ENCODE results near the gene XRCC3.

XRCC3 gene

GRCh38 chr14:103730490-103731035 is 15.3 kb upstream of the XRCC3 start:
- Histone ChIP-seq H2AFZ (ENCODE audit: low read depth, low read length, severe bottlenecking) (no peak overlapping the region), H3K4me2 (ENCODE audit: low read depth, low read length, poor library complexity, severe bottlenecking) (no peak overlapping the region), H4K20me1 (ENCODE audit: low read depth, low read length) (no peaks in the 10 kb centered on the region), H3K9ac (ENCODE audit: low read length) (no peak overlapping the region), H3K27ac (ENCODE audit: low read depth, low read length) (no peak overlapping the region), H3K9me3 (ENCODE audit: insufficient read depth, low read length) (no peaks in the 10 kb centered on the region), H3F3A (ENCODE audit: insufficient read depth) (no peaks in the 10 kb centered on the region), H3K36me3 (ENCODE audit: low read length) (no peaks in the 10 kb centered on the region), H3K9me2 (replicated peaks; ENCODE audit: insufficient read depth, low read length) (no peaks in the 10 kb centered on the region), H3K27me3 (ENCODE audit: low read length) (no peaks in the 10 kb centered on the region), H3K4me3 (ENCODE audit: insufficient read depth, low read length, poor library complexity, severe bottlenecking) (no peak overlapping the region), H3K79me2 (ENCODE audit: insufficient read depth, low read length) (peaks cover 10% of the 10 kb centered on the region; the same call in 1 of the 2 replicates)
- no peak for TF ChIP-seq EZH2phosphoT487 (conservative IDR thresholded peaks at IDR 0.05; ENCODE audit: low read length)

GRCh38 chr14:103729496-103730448 is 14.5 kb upstream of the XRCC3 start:
- H3K4me2 ChIP-seq (ENCODE audit: low read depth, low read length, poor library complexity, severe bottlenecking) = no peak overlapping the region
- H3F3A ChIP-seq (ENCODE audit: insufficient read depth) = no peaks in the 10 kb centered on the region
- H3K9me3 ChIP-seq (ENCODE audit: insufficient read depth, low read length) = no peaks in the 10 kb centered on the region
- no peaks in the 10 kb centered on the region for H3K36me3 ChIP-seq (ENCODE audit: low read length)
- no peaks in the 10 kb centered on the region for H4K20me1 ChIP-seq (ENCODE audit: low read depth, low read length)
- H3K27ac ChIP-seq (ENCODE audit: low read depth, low read length) = no peak overlapping the region
- no peaks in the 10 kb centered on the region for H3K27me3 ChIP-seq (ENCODE audit: low read length)
- no peak overlapping the region for H2AFZ ChIP-seq (ENCODE audit: low read depth, low read length, severe bottlenecking)
- no peak overlapping the region for H3K9ac ChIP-seq (ENCODE audit: low read length)
- H3K4me3 ChIP-seq (ENCODE audit: insufficient read depth, low read length, poor library complexity, severe bottlenecking) = no peak overlapping the region
- TF ChIP-seq EZH2phosphoT487 (conservative IDR thresholded peaks at IDR 0.05; ENCODE audit: low read length) = no peak
- no peaks in the 10 kb centered on the region for H3K9me2 ChIP-seq (replicated peaks; ENCODE audit: insufficient read depth, low read length)
- H3K79me2 ChIP-seq (ENCODE audit: insufficient read depth, low read length) = peaks cover 18% of the 10 kb centered on the region

GRCh38 chr14:103728721-103729120 is 13.5 kb upstream of the XRCC3 start:
- Histone ChIP-seq H3K9me2 (replicated peaks; ENCODE audit: insufficient read depth, low read length) (no peaks in the 10 kb centered on the region), H2AFZ (ENCODE audit: low read depth, low read length, severe bottlenecking) (no peak overlapping the region), H3K9me3 (ENCODE audit: insufficient read depth, low read length) (no peaks in the 10 kb centered on the region), H3K4me3 (ENCODE audit: insufficient read depth, low read length, poor library complexity, severe bottlenecking) (no peak overlapping the region), H4K20me1 (ENCODE audit: low read depth, low read length) (no peaks in the 10 kb centered on the region), H3K27me3 (ENCODE audit: low read length) (no peaks in the 10 kb centered on the region), H3K36me3 (ENCODE audit: low read length) (no peaks in the 10 kb centered on the region), H3F3A (ENCODE audit: insufficient read depth) (no peaks in the 10 kb centered on the region), H3K79me2 (ENCODE audit: insufficient read depth, low read length) (peaks cover 18% of the 10 kb centered on the region), H3K4me2 (ENCODE audit: low read depth, low read length, poor library complexity, severe bottlenecking) (no peak overlapping the region), H3K9ac (ENCODE audit: low read length) (no peak overlapping the region), H3K27ac (ENCODE audit: low read depth, low read length) (no peak overlapping the region)
- no peak for TF ChIP-seq EZH2phosphoT487 (conservative IDR thresholded peaks at IDR 0.05; ENCODE audit: low read length)
- no peak for TF ChIP-seq CTCF (IDR thresholded peaks at IDR 0.05; ENCODE audit: insufficient read depth, low read length, poor library complexity, severe bottlenecking)

GRCh38 chr14:103728141-103728540 is 12.9 kb upstream of the XRCC3 start:
- Histone ChIP-seq H3K4me2 (ENCODE audit: low read depth, low read length, poor library complexity, severe bottlenecking) (no peak overlapping the region), H3K27ac (ENCODE audit: low read depth, low read length) (no peak overlapping the region), H4K20me1 (ENCODE audit: low read depth, low read length) (no peaks in the 10 kb centered on the region), H3F3A (ENCODE audit: insufficient read depth) (no peaks in the 10 kb centered on the region), H3K27me3 (ENCODE audit: low read length) (no peaks in the 10 kb centered on the region), H3K9ac (ENCODE audit: low read length) (no peak overlapping the region), H3K9me3 (ENCODE audit: insufficient read depth, low read length) (no peaks in the 10 kb centered on the region), H3K4me3 (ENCODE audit: insufficient read depth, low read length, poor library complexity, severe bottlenecking) (no peak overlapping the region), H3K79me2 (ENCODE audit: insufficient read depth, low read length) (peaks cover 20% of the 10 kb centered on the region), H3K9me2 (replicated peaks; ENCODE audit: insufficient read depth, low read length) (no peaks in the 10 kb centered on the region), H2AFZ (ENCODE audit: low read depth, low read length, severe bottlenecking) (no peak overlapping the region), H3K36me3 (ENCODE audit: low read length) (no peaks in the 10 kb centered on the region)
- no peak for TF ChIP-seq CTCF (IDR thresholded peaks at IDR 0.05; ENCODE audit: insufficient read depth, low read length, poor library complexity, severe bottlenecking)
- no peak for TF ChIP-seq EZH2phosphoT487 (conservative IDR thresholded peaks at IDR 0.05; ENCODE audit: low read length)

Measured in SU-DHL-6 (cell line).